Gastrocnemius medialis (tissue), 4 donors: ENCODE data around the gene APH1B.

Experiments used
- POLR2A ChIP-seq, 2 donors: fragments of 450-650 bp; IDR thresholded peaks; one replicate each; pipeline ENCODE4 v1.6.1; 2017; ENCODE audit warnings: antibody characterized with exemption in 2 of 2, mild to moderate bottlenecking in 2 of 2, moderate library complexity in 2 of 2
- TF ChIP-seq, protein P1 (sequence below), 5 experiments: fragments of 450-650 bp in 3 of 5; fragments of 200-600 bp in 2 of 5; sonication (generic) in 2 of 5; IDR thresholded peaks in 4 of 5; conservative IDR thresholded peaks in 1 of 5; 1 replicate in 4 of 5; 2 replicates in 1 of 5; pipeline ENCODE4 v1.5.1; 2016 to 2019; ENCODE audit warnings: antibody characterized with exemption in 5 of 5, mild to moderate bottlenecking in 3 of 5, moderate library complexity in 3 of 5

DNA sequence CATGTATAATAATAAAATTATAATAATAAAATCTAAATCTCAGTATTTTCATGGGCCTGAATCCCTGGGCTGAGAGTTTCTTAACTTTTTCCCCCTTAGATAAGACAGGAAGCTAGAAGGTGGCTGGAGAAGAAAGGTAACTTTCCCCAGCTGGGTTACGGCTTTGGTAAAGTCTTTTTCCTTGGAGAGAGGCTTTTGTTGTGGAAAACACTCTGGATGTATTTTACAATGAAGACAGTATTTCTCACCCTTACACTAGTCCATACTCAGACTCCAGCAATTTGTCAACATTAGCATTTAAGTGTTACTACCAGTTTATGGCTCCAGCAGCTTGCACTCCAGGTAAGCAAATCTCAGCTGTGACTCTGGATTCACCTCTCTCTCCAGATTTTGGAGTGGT, 34.9 kb downstream of the APH1B start:
- TF ChIP-seq, protein P1, sequence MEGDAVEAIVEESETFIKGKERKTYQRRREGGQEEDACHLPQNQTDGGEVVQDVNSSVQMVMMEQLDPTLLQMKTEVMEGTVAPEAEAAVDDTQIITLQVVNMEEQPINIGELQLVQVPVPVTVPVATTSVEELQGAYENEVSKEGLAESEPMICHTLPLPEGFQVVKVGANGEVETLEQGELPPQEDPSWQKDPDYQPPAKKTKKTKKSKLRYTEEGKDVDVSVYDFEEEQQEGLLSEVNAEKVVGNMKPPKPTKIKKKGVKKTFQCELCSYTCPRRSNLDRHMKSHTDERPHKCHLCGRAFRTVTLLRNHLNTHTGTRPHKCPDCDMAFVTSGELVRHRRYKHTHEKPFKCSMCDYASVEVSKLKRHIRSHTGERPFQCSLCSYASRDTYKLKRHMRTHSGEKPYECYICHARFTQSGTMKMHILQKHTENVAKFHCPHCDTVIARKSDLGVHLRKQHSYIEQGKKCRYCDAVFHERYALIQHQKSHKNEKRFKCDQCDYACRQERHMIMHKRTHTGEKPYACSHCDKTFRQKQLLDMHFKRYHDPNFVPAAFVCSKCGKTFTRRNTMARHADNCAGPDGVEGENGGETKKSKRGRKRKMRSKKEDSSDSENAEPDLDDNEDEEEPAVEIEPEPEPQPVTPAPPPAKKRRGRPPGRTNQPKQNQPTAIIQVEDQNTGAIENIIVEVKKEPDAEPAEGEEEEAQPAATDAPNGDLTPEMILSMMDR (IDR thresholded peaks at IDR 0.05 in 4 of 5, conservative IDR thresholded peaks at IDR 0.05 in 1 of 5) = no peak
- no peak for TF ChIP-seq POLR2A (IDR thresholded peaks at IDR 0.05)
